Measurements from ENCODE around the gene CACNG6.

GRCh38 chr19:54024660-54025059 is 33.2 kb downstream of the CACNG6 start:
- TF ChIP-seq CTCF (IDR thresholded peaks at IDR 0.05) (no peak), POLR2A (IDR thresholded peaks at IDR 0.05) (no peak)
